HG03139 (cell line): ENCODE data around the gene OSTF1.
A peak's percentile ranks its signal among the peaks of the same experiment; 100 is the strongest.

Experiments used
- ATAC-seq: cut with Tn5 transposase; IDR thresholded peaks from one replicate; pipeline ENCODE4 v1.9.1; 2021; ENCODE audit not compliant: unreplicated experiment

The OSTF1 gene

GRCh38 chr9:75087824-75088645 lies at the start of gene OSTF1, which contains the start of gene NMRK1:
Gene OSTF1, plus strand, starts transcription at chr9:75088514. Its CDS starts 179 bp downstream, at chr9:75088693.
Gene NMRK1, minus strand, starts transcription at chr9:75088155. Its CDS starts 5,040 bp downstream, at chr9:75083115.
- peak; percentile 86 for ATAC-seq

GRCh38 chr9:75039009-75039408 lies 49.3 kb upstream of the OSTF1 start:
- no peak for ATAC-seq

- no peak for ATAC-seq
Measured at GRCh38 chr9:75039801-75040200, 48.5 kb upstream of the OSTF1 start.

GRCh38 chr9:75041041-75041440 lies 47.3 kb upstream of the OSTF1 start:
- no peak for ATAC-seq

- no peak for ATAC-seq
Measured at GRCh38 chr9:75046725-75047345, 41.5 kb upstream of the OSTF1 start.

- no peak for ATAC-seq
Measured at GRCh38 chr9:75047506-75047905, 40.8 kb upstream of the OSTF1 start.

- ATAC-seq, result no peak
Measured at GRCh38 chr9:75051285-75051684, 37.0 kb upstream of the OSTF1 start.

GRCh38 chr9:75053869-75054268 lies 34.4 kb upstream of the OSTF1 start:
- peak; percentile 97 for ATAC-seq

- no peak for ATAC-seq
Measured at GRCh38 chr9:75054368-75055001, 33.8 kb upstream of the OSTF1 start.

- no peak for ATAC-seq
Measured at GRCh38 chr9:75061169-75061568, 27.1 kb upstream of the OSTF1 start.

- ATAC-seq, result no peak
Measured at GRCh38 chr9:75063556-75064305, 24.6 kb upstream of the OSTF1 start.

- no peak for ATAC-seq
Measured at GRCh38 chr9:75064307-75065025, 23.8 kb upstream of the OSTF1 start.

- no peak for ATAC-seq
Measured at GRCh38 chr9:75065510-75065909, 22.8 kb upstream of the OSTF1 start.

- no peak for ATAC-seq
Measured at GRCh38 chr9:75067894-75068293, 20.4 kb upstream of the OSTF1 start.

GRCh38 chr9:75069171-75069570 lies 19.1 kb upstream of the OSTF1 start:
- ATAC-seq, result no peak

GRCh38 chr9:75071530-75072122 lies 16.7 kb upstream of the OSTF1 start:
- ATAC-seq, result peak; percentile 74

- ATAC-seq, result no peak
Measured at GRCh38 chr9:75072895-75073294, 15.4 kb upstream of the OSTF1 start.

GRCh38 chr9:75081632-75082031 lies 6.7 kb upstream of the OSTF1 start:
- no peak for ATAC-seq

- no peak for ATAC-seq
Measured at GRCh38 chr9:75083188-75083970, 4.9 kb upstream of the OSTF1 start.
